AG09309 (cell line): Measurements from ENCODE around the gene DLG2.

Source experiments
- DNase-seq: peaks from one replicate; pipeline ENCODE4 v3.0.0-alpha.2; 2010; ENCODE audit warnings: low read depth
- H3K4me3 ChIP-seq: 2 replicates; pipeline ENCODE4 v1.5.1; 2011; ENCODE audit warnings: mild to moderate bottlenecking, low read depth, low read length, moderate library complexity; ENCODE audit not compliant: control insufficient read depth
- CTCF ChIP-seq: IDR thresholded peaks from 2 replicates; pipeline ENCODE4 v1.5.1; 2011; ENCODE audit warnings: mild to moderate bottlenecking, low read depth, low read length, inconsistent platforms; ENCODE audit not compliant: insufficient read depth, control insufficient read depth; ENCODE audit errors: missing control alignments

The DLG2 gene

GRCh38 chr11:83862691-83863090 lies 1764.5 kb downstream of the DLG2 start:
- H3K4me3 ChIP-seq = no peak overlapping the region
- no peak for DNase-seq
- TF ChIP-seq CTCF = no peak

- no peak for TF ChIP-seq CTCF
- DNase-seq = no peak
- no peak overlapping the region for H3K4me3 ChIP-seq
Observed at GRCh38 chr11:83862033-83862432, 1765.1 kb downstream of the DLG2 start.

- H3K4me3 ChIP-seq = no peak overlapping the region
- no peak for DNase-seq
- no peak for TF ChIP-seq CTCF
Observed at GRCh38 chr11:83858694-83859093, 1768.5 kb downstream of the DLG2 start.

- H3K4me3 ChIP-seq = no peak overlapping the region
- TF ChIP-seq CTCF = no peak
- DNase-seq = no peak
Observed at GRCh38 chr11:83855237-83855636, 1771.9 kb downstream of the DLG2 start.

- DNase-seq = no peak
- TF ChIP-seq CTCF = no peak
Observed at GRCh38 chr11:83852775-83853442, 1774.2 kb downstream of the DLG2 start.

GRCh38 chr11:83852012-83852411 lies 1775.1 kb downstream of the DLG2 start:
- no peak for DNase-seq
- no peak overlapping the region for H3K4me3 ChIP-seq
- TF ChIP-seq CTCF = no peak

More at GRCh38 chr11:83852775-83853442, 1774.2 kb downstream of the DLG2 start:
- no peak overlapping the region for H3K4me3 ChIP-seq
